ENCODE results near the gene TRMT6.

TRMT6 gene, protein sequence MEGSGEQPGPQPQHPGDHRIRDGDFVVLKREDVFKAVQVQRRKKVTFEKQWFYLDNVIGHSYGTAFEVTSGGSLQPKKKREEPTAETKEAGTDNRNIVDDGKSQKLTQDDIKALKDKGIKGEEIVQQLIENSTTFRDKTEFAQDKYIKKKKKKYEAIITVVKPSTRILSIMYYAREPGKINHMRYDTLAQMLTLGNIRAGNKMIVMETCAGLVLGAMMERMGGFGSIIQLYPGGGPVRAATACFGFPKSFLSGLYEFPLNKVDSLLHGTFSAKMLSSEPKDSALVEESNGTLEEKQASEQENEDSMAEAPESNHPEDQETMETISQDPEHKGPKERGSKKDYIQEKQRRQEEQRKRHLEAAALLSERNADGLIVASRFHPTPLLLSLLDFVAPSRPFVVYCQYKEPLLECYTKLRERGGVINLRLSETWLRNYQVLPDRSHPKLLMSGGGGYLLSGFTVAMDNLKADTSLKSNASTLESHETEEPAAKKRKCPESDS

GRCh38 chr20:5950271-5951031, at the start of gene TRMT6, which contains the start of gene MCM8:
Gene TRMT6, minus strand, starts transcription at chr20:5950533. Its CDS starts 128 bp downstream, at chr20:5950405.
Gene MCM8, plus strand, starts transcription at chr20:5950652. Its CDS starts 1,364 bp downstream, at chr20:5952016.
- peak; percentile 95 for DNase-seq

DNA sequence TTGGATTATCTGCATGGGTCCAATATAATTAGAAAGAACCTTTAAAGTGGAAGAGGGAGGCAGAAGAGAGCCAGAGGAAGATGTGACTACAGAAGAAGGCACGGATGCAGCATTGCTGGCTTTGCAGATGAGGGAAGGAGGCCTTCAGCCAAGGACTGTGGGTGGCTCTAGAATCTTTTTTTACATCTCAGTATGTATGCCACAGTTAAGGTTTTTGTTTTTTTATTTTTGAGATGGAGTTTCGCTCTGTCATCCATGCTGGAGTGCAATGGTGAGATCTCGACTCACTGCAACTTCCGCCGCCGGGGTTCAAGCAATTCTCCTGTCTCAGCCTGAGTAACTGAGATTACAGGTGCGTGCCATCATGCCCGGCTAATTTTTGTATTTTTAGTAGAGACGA, 49.5 kb upstream of the TRMT6 start:
- no peak for DNase-seq

GRCh38 chr20:5996765-5997164, 46.4 kb upstream of the TRMT6 start:
- DNase-seq, result peak; percentile 51

GRCh38 chr20:5991623-5992441, 41.5 kb upstream of the TRMT6 start:
- DNase-seq, result no peak

GRCh38 chr20:5990946-5991345, 40.6 kb upstream of the TRMT6 start:
- no peak for DNase-seq

GRCh38 chr20:5989539-5989938, 39.2 kb upstream of the TRMT6 start:
- DNase-seq, result no peak

DNA sequence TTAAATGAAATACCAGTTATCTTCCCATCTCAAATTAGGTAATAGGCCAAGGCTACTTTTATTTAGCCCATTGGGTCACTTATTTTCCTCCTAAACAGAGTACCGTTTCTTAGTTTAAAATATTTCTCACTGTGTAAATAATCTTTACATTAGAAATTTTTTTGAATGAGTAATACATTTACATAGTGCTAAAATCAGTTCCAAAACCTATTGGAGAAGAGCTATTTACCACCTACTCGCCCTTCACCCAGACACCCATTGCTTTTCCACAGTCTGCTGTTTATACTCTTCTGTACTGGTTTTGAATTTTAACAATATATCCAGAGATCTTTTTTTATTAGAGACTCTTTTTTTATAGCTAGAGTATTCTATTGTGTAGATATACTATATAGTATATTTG, 37.0 kb upstream of the TRMT6 start:
- DNase-seq, result no peak

- no peak for DNase-seq
Observed at GRCh38 chr20:5980720-5981538, 30.6 kb upstream of the TRMT6 start.

GRCh38 chr20:5979801-5980200, 29.5 kb upstream of the TRMT6 start:
- DNase-seq, result no peak

DNA sequence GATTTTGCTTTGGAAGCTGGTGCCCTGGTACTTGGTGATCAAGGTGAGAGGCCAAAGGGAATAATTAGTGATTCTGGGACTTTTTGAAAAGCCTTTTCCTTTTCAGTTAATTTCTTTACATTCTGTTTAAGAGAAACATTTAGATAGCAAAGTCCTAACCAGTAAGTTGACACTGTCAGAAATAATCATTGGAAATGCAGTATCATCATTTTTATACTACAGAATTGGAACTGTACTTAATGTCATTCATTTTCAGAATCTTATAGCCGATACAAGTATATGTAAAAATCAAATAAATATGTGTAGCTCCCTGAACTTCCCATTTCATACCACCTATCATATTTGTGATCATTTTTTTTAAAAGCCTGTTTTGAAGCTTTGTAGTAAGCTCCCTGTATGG, 27.6 kb upstream of the TRMT6 start:
- no peak for DNase-seq

DNA sequence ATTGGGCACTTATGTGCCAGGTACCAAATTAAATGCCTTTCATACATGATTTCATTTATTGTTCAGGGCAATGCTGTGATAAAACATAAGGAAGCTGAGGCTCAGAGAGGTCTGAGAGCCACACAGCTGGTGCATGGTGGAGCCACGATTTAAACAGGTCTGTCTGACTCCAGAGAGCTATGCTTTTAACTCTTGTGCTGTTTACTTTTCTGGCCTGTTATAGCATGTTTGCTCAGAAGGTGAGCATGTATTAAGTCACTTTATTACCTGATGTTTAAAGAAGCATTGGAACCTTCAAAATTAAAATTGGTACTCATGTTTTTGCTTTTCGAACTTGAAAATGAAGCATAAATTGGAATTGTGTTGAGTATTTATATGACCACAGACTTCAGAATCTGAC, 26.9 kb upstream of the TRMT6 start:
- no peak for DNase-seq

GRCh38 chr20:5975778-5976177, 25.4 kb upstream of the TRMT6 start:
- no peak for DNase-seq

DNA sequence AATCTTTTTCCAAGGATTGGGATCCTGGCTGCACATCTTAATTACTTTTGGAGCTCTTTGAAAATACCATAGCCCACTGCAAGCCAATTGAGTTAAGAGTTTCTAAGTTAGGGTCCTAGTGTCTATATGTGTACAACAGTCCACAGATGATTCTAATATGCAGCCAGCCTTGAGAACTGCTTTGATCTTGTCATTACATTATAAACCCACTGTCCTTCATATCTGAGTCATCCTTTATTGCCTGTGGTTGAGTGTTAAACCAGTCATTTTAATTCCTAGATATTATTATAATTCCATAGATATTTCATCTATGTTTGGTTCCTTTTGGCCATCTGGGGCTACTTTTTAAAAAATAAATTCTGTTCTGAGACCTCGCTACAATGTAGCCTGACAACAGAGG, 24.2 kb upstream of the TRMT6 start:
- no peak for DNase-seq

GRCh38 chr20:5973971-5974370, 23.6 kb upstream of the TRMT6 start:
- DNase-seq, result no peak

DNA sequence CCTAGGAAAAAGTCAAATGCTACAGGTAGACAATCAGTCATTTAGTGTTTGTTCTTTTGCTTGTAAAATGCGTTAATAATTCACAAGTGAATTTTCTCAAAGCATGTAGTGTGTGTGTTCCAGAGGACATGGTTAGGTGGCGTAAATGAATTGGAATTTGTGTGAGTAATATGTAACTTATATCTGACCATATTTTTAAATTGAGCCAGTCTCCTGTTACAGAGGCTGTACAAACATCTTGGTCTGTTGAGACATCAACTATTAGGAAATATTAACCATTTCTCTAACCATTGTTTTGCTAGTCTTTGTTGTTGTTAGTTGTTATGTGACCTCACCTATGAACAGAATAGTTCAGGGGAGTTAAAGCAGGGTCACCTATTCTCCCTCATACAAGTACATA, 22.8 kb upstream of the TRMT6 start:
- no peak for DNase-seq

DNA sequence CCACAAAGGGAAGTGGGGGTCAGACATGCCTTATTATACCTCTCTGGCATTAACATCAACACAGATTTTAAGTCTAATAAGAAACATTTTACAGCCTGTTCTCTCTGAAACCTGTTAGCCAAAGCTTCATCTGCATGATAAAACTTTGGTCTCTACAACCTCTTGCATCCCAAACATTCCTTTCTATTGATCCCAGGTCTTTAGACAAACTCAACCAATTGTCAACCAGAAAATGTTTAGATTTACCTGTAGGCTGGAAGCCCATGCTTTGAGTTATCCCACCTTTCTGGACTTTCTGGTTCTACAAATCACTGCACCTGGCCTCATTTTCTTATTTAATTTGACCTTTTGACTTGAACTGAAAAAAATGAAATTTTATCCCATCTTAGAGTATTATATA, 20.9 kb upstream of the TRMT6 start:
- no peak for DNase-seq

GRCh38 chr20:5970381-5970780, 20.0 kb upstream of the TRMT6 start:
- no peak for DNase-seq

- DNase-seq, result no peak
Observed at GRCh38 chr20:5969940-5970339, 19.6 kb upstream of the TRMT6 start.

DNA sequence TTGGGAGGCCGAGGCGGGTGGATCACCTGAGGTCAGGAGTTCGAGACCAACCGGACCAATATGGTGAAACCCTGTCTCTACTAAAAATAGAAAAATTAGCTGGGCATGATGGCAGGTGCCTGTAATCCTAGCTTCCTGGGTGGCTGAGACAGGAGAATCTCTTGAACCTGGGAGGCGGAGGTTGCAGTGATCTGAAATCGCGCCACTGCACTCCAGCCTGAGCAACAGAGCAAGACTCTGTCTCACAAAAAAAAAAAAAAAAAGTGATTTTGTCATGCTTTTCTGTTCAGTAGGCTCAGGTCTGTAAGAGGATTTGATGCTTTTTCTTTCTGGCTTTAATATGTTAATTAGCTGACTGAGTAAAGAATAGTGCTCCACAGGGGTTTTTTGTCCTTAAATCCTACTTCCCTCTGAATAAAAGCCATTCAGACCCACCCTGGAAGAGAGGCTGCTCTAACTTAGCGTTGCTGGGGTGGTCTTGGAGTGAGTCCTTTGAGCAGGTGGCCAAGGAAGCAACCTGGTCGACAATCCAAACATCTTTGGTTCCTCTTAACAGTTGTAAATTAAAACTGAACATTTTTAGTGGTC, 19.1 kb upstream of the TRMT6 start:
- DNase-seq, result no peak

DNA sequence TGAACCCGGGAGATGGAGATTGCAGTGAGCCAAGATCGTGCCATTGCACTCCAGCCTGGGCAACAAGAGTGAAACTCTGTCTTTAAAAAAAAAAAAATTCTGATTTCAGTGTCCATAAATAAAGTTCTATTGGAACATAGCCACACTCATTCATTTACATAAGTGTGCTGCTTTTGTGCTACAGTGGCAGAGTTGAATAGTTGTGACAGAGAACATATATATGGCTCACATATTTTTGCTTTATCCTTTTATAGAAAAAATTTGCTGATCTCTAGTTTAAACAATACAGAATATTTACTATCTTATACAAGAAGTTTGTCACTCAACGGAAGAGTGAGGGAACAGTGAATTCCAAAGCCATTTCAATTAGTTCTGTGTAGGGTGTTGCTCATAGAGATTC, 18.1 kb upstream of the TRMT6 start:
- no peak for DNase-seq

DNA sequence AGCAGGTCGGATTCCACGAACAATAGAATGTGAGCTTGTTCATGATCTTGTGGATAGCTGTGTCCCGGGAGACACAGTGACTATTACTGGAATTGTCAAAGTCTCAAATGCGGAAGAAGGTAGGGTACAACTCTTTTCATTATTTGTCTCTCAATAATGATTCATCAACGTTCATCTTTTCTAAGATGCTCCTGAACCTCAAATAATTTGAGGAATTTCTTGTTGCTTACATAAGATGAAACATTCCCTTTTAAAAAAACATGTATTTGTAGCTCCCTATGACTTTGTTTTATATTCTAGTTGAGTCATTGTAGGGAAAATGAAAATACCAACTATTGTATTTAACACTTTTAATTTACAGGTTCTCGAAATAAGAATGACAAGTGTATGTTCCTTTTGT, 17.1 kb upstream of the TRMT6 start:
- no peak for DNase-seq

DNA sequence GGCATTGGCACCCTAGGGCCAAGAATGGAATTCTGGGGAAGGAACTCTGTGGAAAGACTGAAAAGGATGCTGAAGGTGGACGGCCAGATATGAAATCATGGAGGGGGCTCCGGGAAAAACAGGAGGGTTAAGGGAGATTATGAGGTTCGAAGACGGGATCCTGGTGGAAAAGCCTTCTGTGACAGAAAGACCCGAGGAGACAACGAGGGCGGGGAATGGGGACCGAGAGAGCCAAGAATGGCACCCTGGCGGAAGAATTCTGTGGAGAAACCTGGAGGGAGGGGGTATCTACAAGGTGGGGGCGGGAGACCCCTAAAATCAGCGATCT, 426 bp downstream of the TRMT6 start:
- no peak for DNase-seq
